Measurements from ENCODE around the gene SNX18.
"Not testable (repeated sequence)": the region's sequence is repeated elsewhere in the genome, so short reads cannot be mapped to it uniquely, and the experiment has no call there.

Gene SNX18

DNA sequence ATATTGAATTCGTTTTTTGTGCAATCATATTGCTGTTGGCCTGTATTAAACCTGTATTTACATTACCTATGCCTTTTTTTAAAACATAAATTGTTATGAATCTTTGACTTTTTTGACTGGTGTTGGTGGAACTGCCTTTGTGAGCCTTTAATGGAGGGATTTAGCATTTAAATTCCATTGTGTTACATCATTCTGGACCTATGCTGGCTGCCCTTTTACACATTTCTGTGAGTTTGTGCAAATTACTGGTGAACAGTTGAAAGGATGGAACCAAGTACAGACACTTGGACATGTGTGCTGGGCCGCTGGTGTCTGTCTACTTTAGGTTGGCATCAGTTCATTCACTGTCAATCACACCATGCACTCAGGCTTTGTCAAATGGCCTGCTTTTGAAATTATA, 3.4 kb downstream of the SNX18 start:
- DNase-seq, result no peak

DNA sequence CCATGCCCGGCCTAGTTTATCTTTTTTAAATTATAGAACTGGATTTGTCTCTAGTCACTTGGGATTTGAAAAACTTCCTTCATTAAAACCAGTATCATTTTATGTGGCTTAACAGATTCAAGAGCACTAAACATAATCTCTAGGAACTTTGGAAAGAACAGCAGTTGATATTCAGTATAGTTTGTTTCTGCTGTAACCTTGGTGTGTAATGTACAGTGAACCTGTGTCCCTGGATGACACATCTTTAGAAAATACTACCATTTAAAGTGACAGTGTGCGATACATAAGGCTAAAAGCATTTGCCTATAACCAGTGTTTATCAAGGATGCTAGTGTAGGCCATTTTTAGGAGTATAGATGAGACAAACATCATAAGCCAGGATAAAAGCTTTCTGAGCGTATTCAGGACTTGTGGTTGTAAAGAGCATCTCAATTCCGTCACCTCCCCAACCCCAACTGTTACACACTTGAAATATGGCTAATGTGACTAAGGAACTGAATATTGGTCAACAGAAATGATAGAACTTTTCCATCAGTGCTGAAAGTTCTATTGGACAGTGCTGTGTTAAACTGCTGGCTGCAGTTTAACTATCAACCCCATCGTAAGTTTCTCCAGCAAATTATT, 4.4 kb downstream of the SNX18 start:
- DNase-seq, result no peak

DNA sequence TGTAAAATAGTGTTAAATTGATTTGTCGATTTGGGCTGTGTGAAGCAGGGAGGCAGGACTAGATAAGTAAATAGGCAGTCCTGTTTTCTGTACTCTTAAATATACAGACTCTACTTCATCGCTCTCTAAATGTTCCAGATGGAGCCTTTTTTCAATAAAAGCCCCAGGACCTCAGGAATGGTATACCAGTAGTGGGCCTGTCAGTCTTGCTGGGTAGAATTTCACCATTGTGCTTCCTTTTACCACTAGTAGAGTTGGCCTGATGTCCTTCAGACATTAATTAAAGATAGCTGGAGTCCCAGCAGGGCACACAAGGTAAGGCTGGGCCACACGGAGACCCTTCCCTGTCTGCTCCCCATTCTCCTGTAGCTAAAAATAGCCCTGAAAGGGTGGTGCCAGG, 6.0 kb downstream of the SNX18 start:
- no peak for DNase-seq

DNA sequence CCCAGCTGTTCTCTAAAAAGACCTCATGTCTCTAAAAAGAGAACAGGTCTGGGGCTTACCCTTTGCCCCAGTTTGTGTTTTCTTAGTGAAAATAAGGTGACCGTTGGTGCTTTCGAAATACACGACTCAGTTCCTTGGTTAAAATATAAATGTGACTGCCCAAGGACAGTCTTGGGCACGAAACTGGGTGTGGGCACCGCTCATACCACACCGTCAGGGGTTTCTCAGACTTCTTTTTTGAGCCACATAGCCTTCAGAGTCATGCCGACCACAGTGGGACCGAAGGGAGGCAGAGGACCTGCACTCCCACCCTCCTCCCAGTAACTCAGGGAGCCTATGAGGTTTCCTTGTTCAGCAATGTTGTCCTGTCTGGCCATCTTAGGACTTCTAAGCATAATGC, 6.5 kb downstream of the SNX18 start:
- DNase-seq, result no peak

DNA sequence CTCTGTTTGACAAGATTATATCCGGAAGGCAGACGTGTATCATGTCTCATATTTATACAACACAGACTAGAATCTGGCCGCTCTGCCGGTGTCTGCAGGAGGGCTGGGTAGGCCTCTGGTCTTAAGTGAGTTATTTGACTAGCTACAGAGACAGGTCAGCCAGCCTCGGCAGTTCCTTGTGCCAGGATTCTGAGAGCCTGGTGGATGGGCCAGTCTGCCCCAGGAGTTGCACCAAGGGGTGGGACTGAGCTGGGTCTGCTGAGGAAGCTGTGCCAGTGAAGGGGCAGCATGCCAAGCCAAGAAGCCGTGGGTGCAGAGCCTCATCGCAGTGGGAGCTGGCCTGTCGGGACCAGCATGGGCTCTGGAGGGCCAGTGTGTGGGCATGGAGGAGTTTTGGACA, 7.1 kb downstream of the SNX18 start:
- no peak for DNase-seq

DNA sequence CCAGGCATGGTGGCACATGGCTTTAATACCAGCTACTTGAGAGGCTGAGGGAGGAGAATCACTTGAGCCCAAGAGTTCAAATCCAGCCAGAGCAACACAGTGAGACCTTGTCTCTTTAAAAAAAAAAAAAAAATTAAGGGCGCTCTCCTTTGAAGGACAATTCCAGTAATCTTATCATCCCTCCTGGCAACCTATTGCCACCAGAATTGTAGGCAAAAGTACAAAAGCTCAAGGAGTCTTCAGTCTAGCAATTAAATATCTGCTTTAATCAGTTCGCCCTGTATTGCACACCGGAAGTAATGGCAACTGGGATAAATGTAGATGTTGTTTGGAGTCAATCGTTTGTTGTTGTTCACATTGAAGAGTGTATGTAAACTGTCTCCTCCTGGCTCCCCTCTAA, 7.7 kb downstream of the SNX18 start:
- DNase-seq, result no peak

DNA sequence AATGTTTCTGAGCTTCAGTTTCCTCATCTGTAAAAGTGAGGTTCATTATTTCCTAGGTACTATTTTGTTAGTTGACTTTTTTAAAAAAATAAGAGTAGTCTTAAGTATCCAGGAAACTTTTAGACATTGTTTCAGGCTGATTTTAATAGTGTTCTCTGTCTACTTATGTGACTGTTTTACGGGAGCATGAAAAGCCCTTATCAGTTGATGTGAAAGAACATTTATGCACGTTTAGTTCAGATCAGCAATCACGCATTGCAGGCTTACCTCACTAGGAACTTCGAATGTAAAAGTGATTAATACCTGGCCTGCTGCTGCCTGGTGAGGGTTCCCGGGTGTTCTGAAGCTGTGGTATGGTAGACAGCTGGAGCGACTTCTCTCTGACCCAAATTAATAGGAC, 8.1 kb downstream of the SNX18 start:
- no peak for DNase-seq

DNA sequence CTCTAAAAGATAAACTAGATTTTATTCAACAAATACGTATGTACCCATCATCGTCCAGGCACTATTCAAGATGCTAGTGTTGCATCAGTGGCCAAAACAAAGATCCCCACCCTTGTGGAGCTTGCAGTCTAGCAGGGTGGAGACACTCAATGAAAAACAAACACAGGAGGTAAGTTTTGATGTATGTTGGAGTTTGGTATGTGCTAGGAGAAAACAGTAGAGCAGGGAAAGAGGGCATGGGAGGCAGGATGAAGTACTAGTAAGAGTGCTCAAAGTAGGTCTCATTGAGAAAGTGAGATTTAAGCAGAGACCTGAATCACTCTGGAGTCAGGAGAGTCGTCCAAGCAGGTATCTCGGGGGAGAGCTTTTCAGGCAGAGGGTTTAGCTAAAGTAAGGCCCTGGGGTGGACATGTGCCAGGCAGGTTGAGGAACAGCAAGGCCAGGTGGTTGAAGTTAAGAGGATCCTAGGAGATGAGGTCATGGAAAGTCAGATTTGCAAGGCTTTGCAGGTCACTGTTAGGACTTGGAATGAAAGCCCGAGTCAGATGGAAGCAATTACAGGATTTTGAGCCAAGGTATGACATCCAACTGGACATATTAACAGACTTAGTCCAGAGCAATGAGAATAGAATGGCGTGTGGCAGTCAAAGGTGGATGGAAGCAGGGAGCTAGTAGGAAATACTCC, 9.2 kb downstream of the SNX18 start:
- DNase-seq, result no peak

DNA sequence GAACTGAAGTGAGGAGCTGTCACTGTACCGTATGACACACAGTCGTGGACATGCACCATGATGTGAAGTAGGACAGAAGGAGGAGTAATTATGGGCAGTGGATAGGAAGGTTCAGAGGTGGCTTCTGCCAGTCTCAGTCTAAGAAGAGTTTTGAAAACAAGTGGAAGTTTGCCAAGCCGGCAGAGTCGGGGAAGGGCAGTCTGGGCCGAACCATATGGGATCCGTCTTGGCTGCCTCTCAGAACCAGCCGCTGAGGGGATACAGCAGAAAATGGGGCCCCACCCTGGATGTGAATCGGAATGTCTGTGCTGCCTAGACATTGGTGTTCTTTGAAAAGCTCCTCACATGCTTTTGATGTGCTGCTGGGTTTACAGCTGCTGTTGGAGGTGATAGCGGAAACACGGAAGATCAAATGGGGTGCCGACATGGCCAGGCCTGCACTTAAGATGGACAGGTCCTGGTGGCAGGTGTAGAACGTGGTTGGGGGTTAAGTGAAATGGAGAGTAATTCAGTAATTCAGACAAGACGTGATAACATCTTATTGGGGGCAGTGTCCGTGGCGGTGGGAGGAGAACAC, 11.2 kb downstream of the SNX18 start:
- no peak for DNase-seq

DNA sequence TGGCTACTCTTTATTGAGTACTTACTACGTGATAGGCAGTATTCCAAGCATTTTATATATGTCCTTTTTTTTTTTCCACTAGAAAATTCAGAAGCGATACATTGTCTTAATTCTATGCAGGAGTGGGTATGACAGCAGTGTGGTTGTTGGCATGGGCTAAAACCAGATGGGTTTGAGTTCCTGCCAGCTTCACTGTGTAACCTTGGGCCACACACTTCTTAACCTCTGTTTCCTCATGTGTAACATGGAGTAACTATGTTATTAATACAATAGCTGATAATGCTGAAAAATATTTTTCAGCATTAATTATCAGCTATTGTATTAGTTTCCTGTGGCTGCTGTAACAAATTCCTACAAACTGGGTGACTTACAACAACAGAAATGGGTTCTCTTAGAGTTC, 12.0 kb downstream of the SNX18 start:
- DNase-seq, result no peak

DNA sequence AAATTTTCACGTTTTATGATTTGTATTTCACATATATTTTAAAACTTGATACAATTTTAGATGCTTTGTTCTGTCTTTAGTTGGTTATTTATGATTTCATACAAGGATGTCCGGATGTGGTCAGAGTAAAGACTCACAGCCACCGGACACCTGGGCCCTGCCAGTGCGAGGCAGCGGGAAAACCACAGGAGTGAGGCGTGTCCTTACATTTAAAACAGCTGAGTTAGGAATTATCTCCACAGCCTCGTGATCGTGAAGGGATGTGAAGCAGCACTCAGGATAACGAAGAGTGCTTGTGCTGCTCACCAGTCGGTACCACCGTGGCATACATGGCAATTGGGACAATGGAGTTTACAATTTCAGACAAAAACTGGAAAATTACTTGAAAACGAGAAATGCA, 14.0 kb downstream of the SNX18 start:
- no peak for DNase-seq

DNA sequence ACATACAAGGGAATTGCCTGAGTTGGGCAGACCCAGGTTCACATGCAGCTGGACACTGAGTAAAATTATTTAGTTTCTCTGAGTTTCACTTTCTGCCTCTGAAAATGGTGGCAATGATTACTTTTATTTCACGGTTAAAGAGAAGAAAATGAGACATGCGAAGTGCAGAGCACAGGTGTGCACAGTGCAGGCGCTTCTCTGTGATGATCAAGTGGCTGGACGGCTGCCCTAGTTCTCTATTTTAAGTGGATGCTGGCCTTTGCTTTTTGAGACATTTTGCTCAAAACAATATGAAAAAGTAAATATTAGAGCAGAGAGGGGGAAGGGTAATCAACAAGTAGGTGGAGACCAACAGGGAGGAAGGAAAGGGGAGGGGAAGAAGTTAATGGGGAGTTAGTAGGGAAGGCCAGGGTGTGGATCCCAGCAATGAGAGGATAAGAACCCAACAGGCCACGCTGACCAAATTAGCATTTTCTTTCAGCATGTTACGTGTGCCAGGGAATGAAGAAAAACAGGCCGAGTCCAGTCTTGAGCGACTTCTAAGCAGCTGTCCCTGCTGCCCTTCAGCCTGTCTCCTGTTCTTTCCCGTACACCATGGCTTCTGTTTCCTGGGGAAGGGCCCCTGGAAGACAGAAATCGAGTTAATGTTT, 16.1 kb downstream of the SNX18 start:
- DNase-seq, result no peak

DNA sequence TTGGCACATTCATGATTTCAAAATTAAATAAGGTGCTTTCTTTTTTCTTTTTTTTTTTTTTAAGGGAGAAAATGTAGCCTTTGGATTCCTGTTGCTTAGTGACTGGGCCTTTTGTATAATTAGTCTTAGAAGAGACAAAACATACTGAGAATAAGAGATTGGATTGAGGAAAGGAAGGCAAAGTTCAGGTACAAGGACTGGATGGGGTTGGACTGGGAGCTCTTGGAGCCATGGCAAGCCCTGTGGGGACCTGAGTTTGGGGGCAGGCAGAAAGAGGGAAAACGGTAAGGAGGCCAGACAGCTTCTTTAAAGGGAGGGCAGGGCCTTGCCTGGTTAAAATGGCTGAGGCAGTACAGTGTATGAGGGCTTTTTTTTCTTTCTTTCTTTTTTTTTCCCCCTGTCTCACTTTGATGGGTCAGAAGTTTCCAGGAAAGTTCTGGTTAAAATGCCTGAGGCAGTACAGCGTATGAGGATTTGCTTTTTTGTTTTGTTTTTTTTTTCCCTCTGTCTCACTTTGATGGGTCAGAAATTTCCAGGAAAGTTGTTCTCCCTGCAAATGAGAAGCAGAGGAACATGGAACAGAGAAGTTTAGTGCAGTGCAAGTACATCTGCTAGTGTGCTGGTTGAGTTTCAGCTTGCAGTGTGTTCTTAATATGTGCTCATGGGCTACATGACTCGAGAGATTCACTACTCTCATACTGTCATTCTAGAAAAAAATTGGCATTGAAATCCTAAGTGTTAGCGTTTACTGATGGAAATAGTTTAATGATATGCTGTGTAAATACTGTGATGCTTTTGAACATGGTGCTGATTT, 16.8 kb downstream of the SNX18 start:
- no peak for DNase-seq

DNA sequence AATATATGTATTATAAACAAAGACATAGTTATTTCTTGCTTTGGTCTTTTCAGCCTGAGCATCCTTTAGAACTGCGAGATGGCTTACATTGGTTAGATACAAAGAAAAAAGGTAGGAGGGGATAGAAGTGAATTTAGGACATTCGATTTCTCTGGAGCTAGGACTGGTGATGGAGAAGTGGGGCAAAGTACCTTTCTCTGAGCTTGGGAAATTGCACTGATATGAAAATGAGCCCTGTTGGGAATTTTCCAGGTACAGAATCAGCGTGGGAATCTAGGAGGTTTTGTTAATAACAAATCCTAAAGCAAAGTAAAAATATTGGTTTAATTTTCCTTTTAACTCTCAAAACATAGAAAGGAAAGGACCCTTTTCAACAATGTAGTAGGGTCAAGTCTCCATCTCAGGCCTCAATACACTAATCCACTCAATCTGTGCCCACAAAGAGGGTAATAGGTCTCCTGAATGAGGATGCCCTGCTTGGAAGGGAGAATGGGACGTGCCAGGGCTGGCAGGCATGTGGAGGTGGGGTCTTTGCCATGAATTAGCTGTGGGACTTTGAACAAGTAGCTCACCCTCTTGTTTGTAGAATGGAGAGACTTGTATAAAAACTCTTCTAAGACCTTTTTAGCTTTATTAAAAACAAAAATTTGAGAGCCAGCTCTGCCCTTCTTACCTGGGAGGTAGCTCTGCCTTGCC, 17.7 kb downstream of the SNX18 start:
- no peak for DNase-seq

DNA sequence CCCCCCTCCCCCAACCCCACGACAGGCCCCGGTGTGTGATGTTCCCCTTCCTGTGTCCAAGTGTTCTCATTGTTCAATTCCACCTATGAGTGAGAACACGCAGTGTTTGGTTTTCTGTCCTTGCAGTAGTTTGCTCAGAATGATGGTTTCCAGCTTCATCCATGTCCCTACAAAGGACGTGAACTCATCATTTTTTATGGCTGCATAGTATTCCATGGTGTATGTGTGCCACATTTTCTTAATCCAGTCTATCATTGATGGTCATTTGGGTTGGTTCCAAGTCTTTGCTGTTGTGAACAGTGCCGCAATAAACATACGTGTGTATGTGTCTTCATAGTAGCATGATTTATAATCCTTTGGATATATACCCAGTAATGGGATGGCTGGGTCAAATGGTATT, 18.8 kb downstream of the SNX18 start:
- not testable (repeated sequence) for DNase-seq

DNA sequence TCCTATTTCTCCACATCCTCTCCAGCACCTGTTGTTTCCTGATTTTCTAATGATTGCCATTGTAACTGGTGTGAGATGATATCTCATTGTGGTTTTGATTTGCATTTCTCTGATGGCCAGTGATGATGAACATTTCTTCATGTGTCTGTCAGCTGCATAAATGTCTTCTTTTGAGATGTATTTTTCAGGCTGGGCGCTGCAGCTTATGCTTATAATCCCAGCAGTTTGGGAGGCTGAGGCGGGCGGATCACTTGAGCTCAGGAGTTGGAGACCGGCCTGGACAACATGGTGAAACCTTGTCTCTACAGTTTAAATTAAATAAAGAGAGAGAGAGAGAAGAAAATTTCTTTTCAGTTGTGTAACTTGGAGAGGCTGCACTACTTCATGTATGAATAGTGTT, 19.3 kb downstream of the SNX18 start:
- DNase-seq, result not testable (repeated sequence)

DNA sequence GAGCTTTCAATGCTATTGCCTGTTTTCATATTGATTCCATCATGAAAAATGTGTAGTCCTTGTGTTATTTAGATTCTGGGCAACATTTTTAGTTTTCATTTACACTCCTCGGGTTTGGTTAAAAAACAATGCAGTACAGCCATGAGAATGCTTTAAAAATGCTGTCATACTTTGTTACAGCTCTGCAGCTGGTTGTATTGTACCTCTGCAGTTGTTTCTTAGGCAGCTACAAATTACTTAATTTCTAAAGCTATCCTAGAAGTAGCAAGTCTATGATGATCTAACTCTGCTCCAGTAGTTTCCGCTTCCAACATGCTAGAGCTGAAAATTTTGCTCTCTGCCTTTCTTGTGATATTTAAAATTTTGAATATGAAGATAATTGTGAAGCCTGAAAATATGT, 20.2 kb downstream of the SNX18 start:
- no peak for DNase-seq

DNA sequence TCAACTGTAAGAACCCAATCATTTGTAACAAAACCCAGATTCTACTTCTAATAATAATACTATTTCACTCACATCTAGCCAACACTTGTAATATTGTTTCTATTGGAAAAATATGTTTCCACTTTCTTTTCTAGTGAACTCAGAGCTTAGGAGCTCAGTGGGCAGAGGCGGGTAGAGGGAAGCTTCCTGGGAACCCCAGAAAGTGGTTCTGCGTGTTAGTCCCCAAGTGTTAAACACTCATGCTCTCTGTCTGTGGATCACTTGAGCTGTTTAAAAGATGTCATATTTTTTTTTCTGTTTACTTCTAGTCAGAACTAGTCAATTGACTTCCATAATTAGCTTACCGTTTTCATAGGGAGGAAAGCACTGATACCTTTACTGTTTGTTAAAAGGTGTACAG, 20.6 kb downstream of the SNX18 start:
- DNase-seq, result no peak

DNA sequence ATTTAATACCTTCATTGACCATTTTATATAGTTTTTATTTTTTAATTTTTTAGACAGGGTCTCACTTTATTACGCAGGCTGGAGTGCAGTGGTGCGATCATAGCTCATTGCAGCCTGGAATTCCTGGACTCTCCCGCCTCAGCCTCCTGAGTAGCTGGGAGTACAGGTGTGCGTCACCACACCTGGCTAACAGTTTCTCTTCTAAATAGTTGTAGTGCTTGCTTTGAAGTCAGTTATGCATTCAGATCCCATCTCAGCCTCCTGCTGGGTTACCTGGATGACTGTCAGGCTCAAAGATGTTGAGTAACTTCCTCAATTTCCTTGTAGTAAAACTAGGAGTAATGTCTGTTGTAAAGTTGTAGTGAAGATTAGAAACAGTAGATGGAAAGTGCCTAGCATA, 21.4 kb downstream of the SNX18 start:
- DNase-seq, result no peak

DNA sequence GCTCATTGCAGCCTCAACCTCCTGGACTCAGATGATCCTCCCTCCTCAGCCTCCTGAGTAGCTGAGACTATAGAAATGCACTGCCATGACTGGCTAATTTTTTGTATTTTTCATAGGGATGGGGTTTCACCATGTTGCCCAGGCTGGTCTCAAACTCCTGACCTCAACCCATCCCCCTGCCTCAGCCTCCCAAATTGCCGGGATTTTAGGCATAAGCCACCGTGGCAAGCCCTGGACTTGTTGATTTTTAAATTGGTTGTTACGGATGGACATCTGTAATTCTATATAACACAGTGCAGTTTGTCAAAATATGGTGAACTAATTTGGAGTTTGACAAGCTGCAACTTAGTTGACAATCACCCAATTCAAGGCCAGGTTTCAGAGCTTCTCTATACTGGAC, 22.7 kb downstream of the SNX18 start:
- no peak for DNase-seq

DNA sequence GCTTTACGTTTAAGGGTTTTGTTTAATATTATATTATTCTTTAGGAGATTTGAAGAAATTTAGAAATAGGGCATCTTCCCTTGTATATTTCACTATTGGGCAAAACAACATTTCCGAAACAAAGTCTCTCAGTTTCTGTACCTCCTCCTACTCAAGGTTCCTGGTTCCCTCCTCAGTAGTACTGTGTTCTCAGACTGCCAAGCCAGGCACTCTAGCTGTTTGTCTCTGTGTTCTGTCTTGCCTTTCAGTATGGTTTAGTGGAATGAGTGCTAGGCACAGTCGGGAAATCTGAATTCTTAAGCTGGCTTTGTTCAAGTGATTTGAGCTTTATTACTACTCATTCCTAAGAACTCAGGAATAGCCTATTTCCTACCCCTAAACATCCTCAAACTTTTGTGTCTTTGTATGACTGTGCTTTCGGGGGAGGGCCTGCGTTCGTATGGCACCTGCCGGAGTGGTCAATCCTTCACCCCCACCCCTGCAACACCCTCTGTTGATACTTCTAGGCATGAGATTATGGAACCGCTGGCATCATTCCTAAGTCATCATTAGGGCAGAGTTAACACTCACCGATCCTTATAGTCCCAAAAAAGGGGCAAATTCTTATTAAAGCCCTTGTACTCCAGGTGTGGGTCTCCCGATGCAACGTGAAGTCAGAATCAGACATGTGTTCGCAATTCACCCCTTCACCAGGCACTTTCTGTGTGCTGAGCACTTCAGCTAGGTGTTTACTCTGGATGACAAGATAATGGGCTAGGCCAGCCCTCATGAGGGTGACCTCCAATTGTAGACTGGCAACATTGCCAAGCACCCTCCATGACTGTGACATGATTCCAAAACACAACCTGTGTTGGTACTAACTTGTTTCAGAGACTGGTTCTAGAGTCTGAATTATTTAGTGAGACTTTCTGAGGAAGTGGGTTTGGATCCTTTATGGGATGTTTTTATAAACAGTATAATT, 24.5 kb downstream of the SNX18 start:
- no peak for DNase-seq

DNA sequence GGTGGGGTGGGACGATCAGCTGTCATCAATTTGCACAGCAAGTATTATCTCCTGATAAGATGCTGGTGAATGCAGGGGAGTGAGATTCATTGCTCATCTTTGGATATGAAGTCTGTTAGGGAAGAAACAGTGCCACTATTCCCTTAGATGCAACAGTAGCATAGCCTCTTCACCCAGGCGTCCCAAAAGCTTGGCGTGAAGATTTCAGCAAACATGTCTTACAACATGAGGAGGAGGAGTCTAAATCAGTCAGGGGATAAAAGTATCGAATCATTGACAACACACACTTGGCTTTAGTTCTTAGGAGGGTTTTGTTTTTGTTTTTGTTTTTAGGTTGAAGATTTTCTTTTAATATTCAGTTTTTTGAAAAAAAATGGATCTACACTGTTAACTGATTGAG, 26.5 kb downstream of the SNX18 start:
- DNase-seq, result no peak

Data from activated CD4-positive, alpha-beta T cell treated with anti-CD3 and anti-CD28 coated beads, Interleukin-2, amount 50 U/mL, for 4 hours (primary cell).